Smooth muscle cell (in vitro differentiated cells): ENCODE results near the gene SLC6A6. TPM values are rescaled to one million over a fixed set of nuclear protein-coding genes. Genes with fewer than 3 reads are reported as not detected.

Source experiments
- DNase-seq: peaks from one replicate; lab custom pipeline; 2025; ENCODE audit not compliant: unreplicated experiment; lab: John Stamatoyannopoulos, UW
- H2AFZ ChIP-seq: fragments of 200-600 bp; sonication (generic); 2 replicates; pipeline ENCODE4 v1.6.0; 2016; ENCODE audit warnings: antibody characterized with exemption, low read depth, mild to moderate bottlenecking
- H3F3A ChIP-seq: fragments of 200-600 bp; sonication (generic); 2 replicates; pipeline ENCODE4 v1.6.0; 2017; ENCODE audit warnings: antibody characterized with exemption, low read depth
- H3K27ac ChIP-seq: fragments of 200-600 bp; sonication (generic); 2 replicates; pipeline ENCODE4 v1.5.1; 2016; ENCODE audit warnings: low read depth, mild to moderate bottlenecking
- H3K27me3 ChIP-seq: fragments of 200-600 bp; sonication (generic); 2 replicates; pipeline ENCODE4 v1.6.1; 2016; ENCODE audit warnings: low read depth, mild to moderate bottlenecking
- H3K36me3 ChIP-seq: fragments of 200-600 bp; sonication (generic); 2 replicates; pipeline ENCODE4 v1.5.1; 2016; ENCODE audit warnings: low read depth
- H3K4me1 ChIP-seq: fragments of 200-600 bp; sonication (generic); 2 replicates; pipeline ENCODE4 v1.5.1; 2016; ENCODE audit warnings: low read depth
- H3K4me2 ChIP-seq: fragments of 200-600 bp; sonication (generic); 2 replicates; pipeline ENCODE4 v1.6.0; 2016; ENCODE audit warnings: mild to moderate bottlenecking
- H3K4me3 ChIP-seq: fragments of 200-600 bp; sonication (generic); 2 replicates; pipeline ENCODE4 v1.5.1; 2016; ENCODE audit warnings: mild to moderate bottlenecking
- H3K79me2 ChIP-seq: fragments of 200-600 bp; sonication (generic); 2 replicates; pipeline ENCODE4 v1.6.0; 2016; ENCODE audit warnings: low read depth, mild to moderate bottlenecking
- H3K9ac ChIP-seq: fragments of 200-600 bp; sonication (generic); 2 replicates; pipeline ENCODE4 v1.6.0; 2016; ENCODE audit warnings: low read depth
- H3K9me3 ChIP-seq: fragments of 200-600 bp; sonication (generic); replicated peaks from 2 replicates; pipeline ENCODE4 v1.5.1; 2016; ENCODE audit warnings: low read depth
- H4K20me1 ChIP-seq: fragments of 200-600 bp; sonication (generic); 2 replicates; pipeline ENCODE4 v1.6.0; 2016; ENCODE audit warnings: low read depth
- WGBS: methylation state at CpG from one replicate; pipeline ENCODE4 v1.1.7; 2016; ENCODE audit warnings: low lambda C conversion rate; 5-methylcytosine and 5-hydroxymethylcytosine counted together
- polyA plus RNA-seq: library from polyadenylated mRNA; unstranded; fragments of >200 nt; fragmentation: Nextera tagmentation; extraction: Ambion mirVana; gene quantifications from 2 replicates; pipeline ENCODE4 v1.2.1, GENCODE V29; 2016
- total RNA-seq: library from RNA; depleted of rRNA; stranded (reverse); fragments of >200 nt; gene quantifications from 2 replicates; pipeline ENCODE4 v1.2.3, GENCODE V29; 2014
- TF ChIP-seq, protein P1 (sequence below): fragments of 200-600 bp; sonication (generic); IDR thresholded peaks from 2 replicates; pipeline ENCODE4 v1.5.1; 2017; ENCODE audit warnings: borderline replicate concordance, mild to moderate bottlenecking, antibody characterized with exemption; ENCODE audit not compliant: insufficient read depth, poor library complexity, severe bottlenecking

Gene SLC6A6
- total and polyA plus RNA-seq, 2 experiments from 2014 or later: 9.4 to 11.7 TPM

DNA sequence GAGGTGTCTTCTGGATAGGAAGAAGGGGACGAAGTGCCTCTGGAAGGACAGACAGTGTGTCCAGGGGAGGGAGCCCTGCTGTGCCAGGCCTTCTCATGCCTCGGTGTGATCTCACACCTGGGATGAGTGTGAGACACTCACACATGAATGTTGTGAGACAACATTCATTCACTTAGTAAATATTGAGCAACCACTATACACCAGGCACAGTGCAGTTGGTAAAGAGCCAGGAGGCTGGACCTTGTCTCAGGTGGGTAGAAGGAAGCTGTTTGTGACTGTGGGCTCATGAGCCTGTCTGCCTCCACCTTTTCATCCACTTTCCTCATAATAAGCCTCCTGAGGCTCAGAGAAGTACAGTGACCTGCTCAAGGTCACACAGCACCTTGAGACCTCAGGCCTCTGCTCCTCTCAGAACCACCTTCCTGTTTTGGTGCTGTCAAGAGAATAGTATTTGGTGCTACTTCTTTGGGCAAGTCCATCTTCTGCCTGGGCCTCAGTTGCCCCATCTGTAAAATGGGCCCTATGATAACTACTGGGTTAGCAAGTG is 20.9 kb downstream of the SLC6A6 start:
- DNase-seq: no peak
- H3K4me1 ChIP-seq: no peaks in the 10 kb centered on the region
- H3K27ac ChIP-seq: no peak overlapping the region
- no peak overlapping the region for H3K4me3 ChIP-seq
- no peaks in the 10 kb centered on the region for H3K79me2 ChIP-seq
- no peaks in the 10 kb centered on the region for H3K27me3 ChIP-seq
- TF ChIP-seq, protein P1, sequence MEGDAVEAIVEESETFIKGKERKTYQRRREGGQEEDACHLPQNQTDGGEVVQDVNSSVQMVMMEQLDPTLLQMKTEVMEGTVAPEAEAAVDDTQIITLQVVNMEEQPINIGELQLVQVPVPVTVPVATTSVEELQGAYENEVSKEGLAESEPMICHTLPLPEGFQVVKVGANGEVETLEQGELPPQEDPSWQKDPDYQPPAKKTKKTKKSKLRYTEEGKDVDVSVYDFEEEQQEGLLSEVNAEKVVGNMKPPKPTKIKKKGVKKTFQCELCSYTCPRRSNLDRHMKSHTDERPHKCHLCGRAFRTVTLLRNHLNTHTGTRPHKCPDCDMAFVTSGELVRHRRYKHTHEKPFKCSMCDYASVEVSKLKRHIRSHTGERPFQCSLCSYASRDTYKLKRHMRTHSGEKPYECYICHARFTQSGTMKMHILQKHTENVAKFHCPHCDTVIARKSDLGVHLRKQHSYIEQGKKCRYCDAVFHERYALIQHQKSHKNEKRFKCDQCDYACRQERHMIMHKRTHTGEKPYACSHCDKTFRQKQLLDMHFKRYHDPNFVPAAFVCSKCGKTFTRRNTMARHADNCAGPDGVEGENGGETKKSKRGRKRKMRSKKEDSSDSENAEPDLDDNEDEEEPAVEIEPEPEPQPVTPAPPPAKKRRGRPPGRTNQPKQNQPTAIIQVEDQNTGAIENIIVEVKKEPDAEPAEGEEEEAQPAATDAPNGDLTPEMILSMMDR: no peak
- H3K36me3 ChIP-seq: no peaks in the 10 kb centered on the region
- H3K9me3 ChIP-seq: no peaks in the 10 kb centered on the region
- no peak overlapping the region for H2AFZ ChIP-seq
- 84% methylated on average over 2 of the region's 2 CpGs for WGBS
- no peaks in the 10 kb centered on the region for H3F3A ChIP-seq
- H4K20me1 ChIP-seq: peaks cover 13% of the 10 kb centered on the region
- no peak overlapping the region for H3K9ac ChIP-seq
- no peak overlapping the region for H3K4me2 ChIP-seq

DNA sequence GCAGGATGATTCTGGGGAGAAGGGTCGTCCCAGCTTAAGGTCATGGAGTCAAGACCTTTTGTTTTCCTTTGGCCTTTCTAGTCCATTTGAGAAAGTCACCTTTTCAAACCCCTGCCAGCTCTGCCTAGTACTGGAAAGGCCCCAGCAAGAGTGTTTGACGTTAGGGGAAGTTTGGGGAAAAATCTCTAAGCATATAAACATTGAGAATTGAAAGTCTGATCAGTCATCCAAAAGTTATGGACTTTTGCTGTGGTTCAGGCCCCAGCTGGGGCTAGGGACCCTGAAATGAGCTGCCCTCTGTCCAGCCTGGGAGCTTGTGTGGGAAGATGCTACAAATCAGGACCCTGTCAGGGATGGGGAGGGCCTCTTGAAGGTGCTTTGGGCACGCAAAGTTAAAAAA is 21.6 kb downstream of the SLC6A6 start:
- Histone ChIP-seq H3K4me2 (no peak overlapping the region), H3K79me2 (no peaks in the 10 kb centered on the region), H4K20me1 (peaks cover 13% of the 10 kb centered on the region), H3K4me1 (no peaks in the 10 kb centered on the region), H3K9ac (no peak overlapping the region), H2AFZ (no peak overlapping the region), H3K27me3 (no peaks in the 10 kb centered on the region), H3F3A (no peaks in the 10 kb centered on the region), H3K27ac (no peak overlapping the region), H3K4me3 (no peak overlapping the region), H3K9me3 (no peaks in the 10 kb centered on the region), H3K36me3 (no peaks in the 10 kb centered on the region)
- 65% methylated on average over 3 of the region's 3 CpGs for WGBS
- TF ChIP-seq, protein P1: no peak
- no peak for DNase-seq

DNA sequence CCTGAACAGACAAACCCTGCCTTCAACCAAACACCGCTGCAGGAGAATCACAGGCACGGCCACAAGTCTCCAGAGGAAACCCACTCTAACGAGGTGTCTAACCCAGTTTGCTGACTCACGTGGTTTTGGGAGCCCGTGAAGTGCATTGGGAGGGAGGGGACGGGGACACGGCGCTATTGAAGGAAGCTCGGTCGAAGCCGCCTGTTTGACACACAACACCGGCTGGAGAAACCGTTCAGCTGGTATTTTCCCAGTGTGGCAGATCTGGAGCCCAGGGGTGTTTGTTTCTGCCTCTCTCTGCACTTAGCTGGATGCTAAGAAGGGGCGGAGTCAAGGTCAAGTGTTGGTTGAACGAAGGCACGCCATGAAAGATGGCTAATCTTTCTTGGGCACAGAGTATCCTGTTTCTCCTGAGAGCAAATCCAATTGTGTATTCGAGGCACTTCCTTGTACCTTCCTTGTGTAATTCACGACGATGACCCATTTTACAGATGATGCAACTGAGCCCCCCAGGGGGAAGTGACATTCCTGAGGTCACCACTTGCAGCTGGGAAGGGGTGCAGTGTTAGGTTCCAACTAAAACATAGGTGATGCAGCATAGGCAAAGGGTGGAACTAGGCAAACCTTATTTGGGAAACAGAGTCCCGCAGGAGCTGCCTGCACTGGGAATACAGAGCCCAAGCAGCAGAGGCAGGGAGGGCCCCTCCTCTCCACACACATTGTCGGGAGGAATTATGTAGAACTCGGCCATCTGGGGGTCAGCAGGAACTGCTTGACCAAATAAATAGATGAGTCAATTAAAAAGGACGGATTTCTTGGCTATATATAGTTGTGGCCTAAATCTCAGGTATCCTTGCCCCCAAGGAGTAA is 22.5 kb downstream of the SLC6A6 start:
- no peaks in the 10 kb centered on the region for H3K9me3 ChIP-seq
- no peaks in the 10 kb centered on the region for H3K4me1 ChIP-seq
- TF ChIP-seq, protein P1: no peak
- peaks cover 3% of the 10 kb centered on the region for H3F3A ChIP-seq
- no peak overlapping the region for H3K27ac ChIP-seq
- no peaks in the 10 kb centered on the region for H3K27me3 ChIP-seq
- 74% methylated on average over 23 of the region's 23 CpGs for WGBS
- H3K79me2 ChIP-seq: no peaks in the 10 kb centered on the region
- H3K4me3 ChIP-seq: no peak overlapping the region
- H4K20me1 ChIP-seq: peaks cover 13% of the 10 kb centered on the region
- no peak overlapping the region for H3K9ac ChIP-seq
- H3K4me2 ChIP-seq: no peak overlapping the region
- no peak for DNase-seq
- no peaks in the 10 kb centered on the region for H3K36me3 ChIP-seq
- no peak overlapping the region for H2AFZ ChIP-seq
